ENCODE measurements around the gene TMCO4. TPM values are rescaled to one million over a fixed set of nuclear protein-coding genes. Genes with fewer than 3 reads are reported as not detected.

Gene TMCO4
- total and polyA plus RNA-seq, 11 donors = 6.3 to 14.3 (median 7.6) TPM

GRCh38 chr1:19654886-19655717, 144.6 kb downstream of the TMCO4 start:
- Histone ChIP-seq H3K9me3 (no peaks in the 10 kb centered on the region), H3K4me1 (peaks cover 3 to 45% (median 30%) of the 10 kb centered on the region in 12 donors)
- intact Hi-C loops (cut with DNase I) = loop anchor here (2.0 to 10.0 kb wide), 9 partner anchors 168 to 440 kb away; partner anchors contain the start of genes EMC1 (in 7 of the 10), MRTO4 (in 7 of the 10), CAPZB (in 2 of the 10) and UBR4 (in 1 of the 10)

DNA sequence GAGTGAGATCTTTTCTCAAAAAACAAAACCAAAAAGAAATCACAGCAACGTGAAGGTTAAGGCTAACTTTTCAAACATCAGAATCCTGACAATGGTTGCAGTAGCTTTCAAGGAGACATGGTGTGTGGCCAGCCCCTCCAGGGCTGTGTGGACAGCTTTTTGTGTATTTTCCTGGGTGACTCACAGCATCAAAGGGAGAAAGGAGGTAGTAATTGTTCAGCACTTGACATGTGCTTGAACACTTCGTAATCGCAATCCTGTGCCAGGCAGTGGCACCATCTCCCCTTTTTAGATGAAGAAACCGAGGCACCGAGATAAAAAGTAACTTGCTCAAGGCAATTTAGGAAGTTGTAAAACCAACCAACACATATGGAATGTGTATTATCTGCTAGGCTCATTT, 145.3 kb downstream of the TMCO4 start:
- Histone ChIP-seq H3K27ac (no peak overlapping the region), H3K4me1 (peaks cover 6 to 49% (median 35%) of the 10 kb centered on the region in 12 donors), H3K27me3 (no peaks in the 10 kb centered on the region), H3K9me3 (no peaks in the 10 kb centered on the region), H3K4me3 (no peak overlapping the region), H3K36me3 (peaks cover 0 to 34% (median 12%) of the 10 kb centered on the region in 9 donors)
- intact Hi-C loops (cut with DNase I) = loop anchor here in 9 of 10 donors (2.0 to 10.0 kb wide), 9 partner anchors 167 to 440 kb away; partner anchors contain the start of genes EMC1 (in 6 of the 9), MRTO4 (in 6 of the 9), CAPZB (in 2 of the 9) and UBR4 (in 1 of the 9)
- no peak for DNase-seq
- ATAC-seq = no peak
- TF ChIP-seq POLR2A (IDR thresholded peaks at IDR 0.05) = no peak
- TF ChIP-seq, protein P1, sequence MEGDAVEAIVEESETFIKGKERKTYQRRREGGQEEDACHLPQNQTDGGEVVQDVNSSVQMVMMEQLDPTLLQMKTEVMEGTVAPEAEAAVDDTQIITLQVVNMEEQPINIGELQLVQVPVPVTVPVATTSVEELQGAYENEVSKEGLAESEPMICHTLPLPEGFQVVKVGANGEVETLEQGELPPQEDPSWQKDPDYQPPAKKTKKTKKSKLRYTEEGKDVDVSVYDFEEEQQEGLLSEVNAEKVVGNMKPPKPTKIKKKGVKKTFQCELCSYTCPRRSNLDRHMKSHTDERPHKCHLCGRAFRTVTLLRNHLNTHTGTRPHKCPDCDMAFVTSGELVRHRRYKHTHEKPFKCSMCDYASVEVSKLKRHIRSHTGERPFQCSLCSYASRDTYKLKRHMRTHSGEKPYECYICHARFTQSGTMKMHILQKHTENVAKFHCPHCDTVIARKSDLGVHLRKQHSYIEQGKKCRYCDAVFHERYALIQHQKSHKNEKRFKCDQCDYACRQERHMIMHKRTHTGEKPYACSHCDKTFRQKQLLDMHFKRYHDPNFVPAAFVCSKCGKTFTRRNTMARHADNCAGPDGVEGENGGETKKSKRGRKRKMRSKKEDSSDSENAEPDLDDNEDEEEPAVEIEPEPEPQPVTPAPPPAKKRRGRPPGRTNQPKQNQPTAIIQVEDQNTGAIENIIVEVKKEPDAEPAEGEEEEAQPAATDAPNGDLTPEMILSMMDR (IDR thresholded peaks at IDR 0.05) = no peak
- 81 to 89% (median 87%) methylated on average over 5 of the region's 5 CpGs for WGBS, 4 donors

More at GRCh38 chr1:19654886-19655717, 144.6 kb downstream of the TMCO4 start:
- Histone ChIP-seq H3K27ac (no peak overlapping the region), H3K36me3 (peaks cover 0 to 34% (median 12%) of the 10 kb centered on the region in 9 donors), H3K4me3 (no peak overlapping the region), H3K27me3 (no peaks in the 10 kb centered on the region)
- no peak for TF ChIP-seq POLR2A (IDR thresholded peaks at IDR 0.05)
- TF ChIP-seq, protein P1 (IDR thresholded peaks at IDR 0.05) = no peak
- ATAC-seq (no peak), DNase-seq (peak in 1 of 5 donors; percentile 60)
- WGBS, 4 donors = 68 to 84% (median 73%) methylated on average over 5 to 15 of the region's 15 CpGs

DNA sequence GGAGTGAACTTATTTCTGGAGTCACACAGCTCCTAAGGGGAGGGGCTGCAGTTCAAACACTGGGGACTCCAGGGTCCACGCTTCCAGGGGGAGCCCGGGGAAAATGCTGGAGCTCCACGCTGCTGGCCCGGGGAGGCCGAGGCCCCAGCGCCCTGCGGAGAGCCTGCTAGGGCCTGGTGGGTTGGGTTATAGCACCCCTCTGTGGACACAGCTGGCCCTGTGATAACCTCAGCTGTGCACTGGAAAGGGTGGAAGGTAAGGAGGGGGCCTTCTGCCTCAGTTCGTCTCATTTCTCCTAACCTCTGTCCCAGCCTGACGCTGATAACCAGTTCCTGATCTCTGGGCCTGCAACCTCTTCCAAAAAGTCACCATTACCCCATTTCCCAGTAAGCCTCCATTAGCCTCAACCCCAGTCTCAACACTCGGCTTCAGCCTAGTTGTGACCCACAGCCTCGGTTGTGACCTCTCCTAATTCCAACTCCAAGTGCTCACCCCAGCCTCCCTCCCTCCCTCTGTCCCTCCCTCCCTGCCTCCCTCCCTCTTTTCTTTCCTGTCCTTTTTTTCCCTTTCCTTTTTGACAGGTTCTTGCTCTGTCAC, 148.5 kb downstream of the TMCO4 start:
- TF ChIP-seq, protein P1 (IDR thresholded peaks at IDR 0.05) = peak; percentile 60 to 82 (median 76)
- no peak for TF ChIP-seq POLR2A (IDR thresholded peaks at IDR 0.05)
- no peaks in the 10 kb centered on the region for H3K9me3 ChIP-seq
- WGBS, 4 donors = 15 to 21% (median 16%) methylated on average over 9 to 11 of the region's 11 CpGs
- intact Hi-C loops (cut with DNase I) = loop anchor here in 9 of 10 donors (2.0 to 10.0 kb wide), 10 partner anchors 164 to 436 kb away; partner anchors contain the start of genes EMC1 (in 6 of the 9), MRTO4 (in 6 of the 9), CAPZB (in 2 of the 9) and UBR4 (in 1 of the 9)
- H3K27me3 ChIP-seq = peaks cover 0 to 5% (median 0%) of the 10 kb centered on the region in 9 donors
- peaks cover 0 to 15% (median 8%) of the 10 kb centered on the region in 9 donors for H3K36me3 ChIP-seq
- H3K4me3 ChIP-seq = peak overlapping the region in 5 of 12 donors; percentile 0 to 33 (median 15)
- DNase-seq (peak in 4 of 5 donors; percentile 64 to 70 (median 66)), ATAC-seq (peak; percentile 75 to 87 (median 82))
- H3K4me1 ChIP-seq = peaks cover 12 to 77% (median 54%) of the 10 kb centered on the region in 12 donors
- peak overlapping the region; percentile 4 to 95 (median 78) for H3K27ac ChIP-seq
